Upper lobe of left lung (tissue), 4 donors: ENCODE measurements around the gene ADAMTSL3.

Experiments
- CTCF ChIP-seq, 6 experiments: fragments of 450-650 bp in 4 of 6; fragments of 200-600 bp in 2 of 6; sonication (generic) in 2 of 6; IDR thresholded peaks; one replicate each; pipeline ENCODE4 v1.5.1; 2016 to 2019; ENCODE audit warnings: antibody characterized with exemption in 6 of 6
- EP300 ChIP-seq, 4 donors: sonication (generic); formaldehyde crosslinking; IDR thresholded peaks; one replicate each; pipeline ENCODE4 v1.5.1; 2017; ENCODE audit warnings: antibody characterized with exemption in 4 of 4, control low read depth in 2 of 4
- POLR2A ChIP-seq, 4 donors: fragments of 450-650 bp; IDR thresholded peaks; one replicate each; pipeline ENCODE4 v1.5.1; 2016 to 2017; ENCODE audit warnings: antibody characterized with exemption in 4 of 4, mild to moderate bottlenecking in 2 of 4
- POLR2AphosphoS5 ChIP-seq, 2 donors: sonication (generic); formaldehyde crosslinking; IDR thresholded peaks; one replicate each; pipeline ENCODE4 v1.5.1; 2017; ENCODE audit warnings: antibody characterized with exemption in 2 of 2

DNA sequence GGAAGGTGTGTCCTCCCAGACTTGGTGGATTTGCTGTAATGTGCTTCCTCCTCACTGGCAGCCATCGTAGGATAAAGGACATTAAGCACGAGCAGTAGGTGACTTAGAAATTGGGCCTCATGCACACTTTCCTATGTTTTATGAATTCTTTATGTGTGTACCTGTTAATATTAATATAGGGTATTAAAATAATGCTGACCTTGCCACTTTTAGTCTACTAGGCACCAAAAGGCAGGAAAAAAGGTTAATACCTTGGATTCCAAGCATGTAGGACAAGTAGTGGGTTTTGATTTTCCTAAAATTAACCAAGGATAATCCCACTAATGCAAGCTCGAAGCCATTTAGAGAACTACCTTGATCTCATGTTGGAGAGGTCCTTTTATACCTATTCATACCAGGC lies 55.9 kb downstream of the ADAMTSL3 start:
- TF ChIP-seq CTCF (IDR thresholded peaks at IDR 0.05) (no peak), POLR2A (IDR thresholded peaks at IDR 0.05) (no peak), EP300 (IDR thresholded peaks at IDR 0.05) (no peak), POLR2AphosphoS5 (IDR thresholded peaks at IDR 0.05) (no peak)
